Type B pancreatic cell (in vitro differentiated cells): ENCODE data around the gene HOXB7. TPM values are rescaled to one million over a fixed set of nuclear protein-coding genes. Genes with fewer than 3 reads are reported as not detected.

Experiments used
- DNase-seq: peaks from one replicate; pipeline ENCODE4 v3.0.0; 2021; ENCODE audit warnings: mixed read lengths; ENCODE audit not compliant: unreplicated experiment; ENCODE audit errors: extremely low spot score
- H3K27ac Mint-ChIP-seq: 2 replicates; pipeline ENCODE4 v1.8.0; 2021; ENCODE audit warnings: mild to moderate bottlenecking, mixed read lengths
- H3K27me3 Mint-ChIP-seq: 2 replicates; pipeline ENCODE4 v1.8.0; 2021; ENCODE audit warnings: mixed read lengths
- H3K36me3 Mint-ChIP-seq: 2 replicates; pipeline ENCODE4 v1.8.0; 2021; ENCODE audit warnings: mixed read lengths
- H3K4me1 Mint-ChIP-seq: one replicate; pipeline ENCODE4 v1.8.0; 2021; ENCODE audit warnings: mixed read lengths; ENCODE audit not compliant: unreplicated experiment
- H3K4me3 Mint-ChIP-seq: 2 replicates; pipeline ENCODE4 v1.8.0; 2021; ENCODE audit warnings: mild to moderate bottlenecking, mixed read lengths
- H3K9me3 Mint-ChIP-seq: 2 replicates; pipeline ENCODE4 v1.8.0; 2021; ENCODE audit warnings: mixed read lengths
- total RNA-seq: library from RNA; stranded (reverse); gene quantifications from 2 replicates; pipeline ENCODE4 v1.2.1, GENCODE V29; 2021; ENCODE audit warnings: low replicate concordance
- TF ChIP-seq, protein P1 (sequence below): fragments of 200-600 bp; sonication (generic); conservative IDR thresholded peaks from 2 replicates; pipeline ENCODE4 v1.5.0; 2021; ENCODE audit warnings: antibody characterized with exemption, mild to moderate bottlenecking

The HOXB7 gene
- total RNA-seq, 1 donor from 2014 or later: 9.8 TPM

GRCh38 chr17:48609759-48610281, 997 bp downstream of the HOXB7 start:
- H3K27me3 Mint-ChIP-seq: peaks cover 90% of the 10 kb centered on the region
- no peaks in the 10 kb centered on the region for H3K9me3 Mint-ChIP-seq
- TF ChIP-seq, protein P1, sequence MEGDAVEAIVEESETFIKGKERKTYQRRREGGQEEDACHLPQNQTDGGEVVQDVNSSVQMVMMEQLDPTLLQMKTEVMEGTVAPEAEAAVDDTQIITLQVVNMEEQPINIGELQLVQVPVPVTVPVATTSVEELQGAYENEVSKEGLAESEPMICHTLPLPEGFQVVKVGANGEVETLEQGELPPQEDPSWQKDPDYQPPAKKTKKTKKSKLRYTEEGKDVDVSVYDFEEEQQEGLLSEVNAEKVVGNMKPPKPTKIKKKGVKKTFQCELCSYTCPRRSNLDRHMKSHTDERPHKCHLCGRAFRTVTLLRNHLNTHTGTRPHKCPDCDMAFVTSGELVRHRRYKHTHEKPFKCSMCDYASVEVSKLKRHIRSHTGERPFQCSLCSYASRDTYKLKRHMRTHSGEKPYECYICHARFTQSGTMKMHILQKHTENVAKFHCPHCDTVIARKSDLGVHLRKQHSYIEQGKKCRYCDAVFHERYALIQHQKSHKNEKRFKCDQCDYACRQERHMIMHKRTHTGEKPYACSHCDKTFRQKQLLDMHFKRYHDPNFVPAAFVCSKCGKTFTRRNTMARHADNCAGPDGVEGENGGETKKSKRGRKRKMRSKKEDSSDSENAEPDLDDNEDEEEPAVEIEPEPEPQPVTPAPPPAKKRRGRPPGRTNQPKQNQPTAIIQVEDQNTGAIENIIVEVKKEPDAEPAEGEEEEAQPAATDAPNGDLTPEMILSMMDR: no peak
- peaks cover 17% of the 10 kb centered on the region for H3K4me1 Mint-ChIP-seq
- peak overlapping the region; percentile 92 for H3K4me3 Mint-ChIP-seq
- no peak for DNase-seq
- peaks cover 13% of the 10 kb centered on the region for H3K36me3 Mint-ChIP-seq
- peak overlapping the region; percentile 92 for H3K27ac Mint-ChIP-seq

- peak overlapping the region; percentile 92 for H3K4me3 Mint-ChIP-seq
These were observed 1.8 kb downstream of the HOXB7 start for GRCh38 chr17:48609033-48609432.

GRCh38 chr17:48608494-48608834, 2.4 kb downstream of the HOXB7 start:
- Mint-ChIP-seq H3K4me1 (peaks cover 16% of the 10 kb centered on the region), H3K9me3 (no peaks in the 10 kb centered on the region), H3K27me3 (peaks cover 90% of the 10 kb centered on the region), H3K27ac (peak overlapping the region; percentile 92), H3K36me3 (peaks cover 17% of the 10 kb centered on the region), H3K4me3 (peak overlapping the region; percentile 92)
- TF ChIP-seq, protein P1: no peak
- no peak for DNase-seq

More at GRCh38 chr17:48609033-48609432, 1.8 kb downstream of the HOXB7 start:
- TF ChIP-seq, protein P1: no peak
- Mint-ChIP-seq H3K36me3 (peaks cover 15% of the 10 kb centered on the region), H3K27ac (peak overlapping the region; percentile 92), H3K4me1 (peaks cover 16% of the 10 kb centered on the region), H3K9me3 (no peaks in the 10 kb centered on the region), H3K27me3 (peaks cover 90% of the 10 kb centered on the region)
- DNase-seq: no peak

GRCh38 chr17:48606892-48607614, 3.8 kb downstream of the HOXB7 start:
- peaks cover 18% of the 10 kb centered on the region for H3K36me3 Mint-ChIP-seq
- no peak for DNase-seq
- TF ChIP-seq, protein P1: no peak
- peaks cover 92% of the 10 kb centered on the region for H3K27me3 Mint-ChIP-seq
- H3K4me1 Mint-ChIP-seq: peaks cover 11% of the 10 kb centered on the region
- H3K4me3 Mint-ChIP-seq: peak overlapping the region; percentile 21
- no peak overlapping the region for H3K27ac Mint-ChIP-seq
- no peaks in the 10 kb centered on the region for H3K9me3 Mint-ChIP-seq

GRCh38 chr17:48605991-48606891, 4.6 kb downstream of the HOXB7 start:
- peaks cover 11% of the 10 kb centered on the region for H3K4me1 Mint-ChIP-seq

More at GRCh38 chr17:48605991-48606891, 4.6 kb downstream of the HOXB7 start:
- TF ChIP-seq, protein P1: no peak
- Mint-ChIP-seq H3K36me3 (peaks cover 18% of the 10 kb centered on the region), H3K9me3 (no peaks in the 10 kb centered on the region), H3K27ac (no peak overlapping the region), H3K4me3 (peak overlapping the region; percentile 21), H3K27me3 (peaks cover 93% of the 10 kb centered on the region)
- no peak for DNase-seq
